KBM-7 (cell line): ENCODE measurements around the gene PRKCZ.

ENCODE experiments used
- DNase-seq: peaks from one replicate; pipeline ENCODE4 v3.0.0-alpha.2; 2015
- in situ Hi-C: fragments of 300-500 bp; cut with MboI; formaldehyde crosslinking; loops from 2 replicates; pipeline ENCODE4 v1.14.3; 2020; ENCODE audit warnings: low sequenced_read_pairs, low pct_unique_long_range_greater_than_20kb, mixed read lengths

The PRKCZ gene

GRCh38 chr1:2215909-2216766 lies 165.9 kb downstream of the PRKCZ start:
- DNase-seq, result no peak
- in situ Hi-C loops, result no loop called here

GRCh38 chr1:2216767-2217058 lies 166.5 kb downstream of the PRKCZ start:
- no peak for DNase-seq
- in situ Hi-C loops, result no loop called here

- in situ Hi-C loops, result no loop called here
- DNase-seq, result no peak
Measured at GRCh38 chr1:2221271-2221670, 171.1 kb downstream of the PRKCZ start.

- no peak for DNase-seq
- in situ Hi-C loops, result no loop called here
Measured at GRCh38 chr1:2224170-2224584, 174.0 kb downstream of the PRKCZ start.

- no peak for DNase-seq
- in situ Hi-C loops, result no loop called here
Measured at GRCh38 chr1:2224631-2225428, 174.6 kb downstream of the PRKCZ start.

- no peak for DNase-seq
- in situ Hi-C loops, result no loop called here
Measured at GRCh38 chr1:2226525-2227345, 176.5 kb downstream of the PRKCZ start.

GRCh38 chr1:2227346-2228156 lies 177.3 kb downstream of the PRKCZ start:
- peak; percentile 97 for DNase-seq
- in situ Hi-C loops, result no loop called here

GRCh38 chr1:2228157-2228594 lies 178.0 kb downstream of the PRKCZ start, which contains the start of gene SKI:
TSS of gene SKI (plus strand) at chr1:2228319. CDS start at chr1:2228767, 448 bp downstream.
- in situ Hi-C loops, result no loop called here
- no peak for DNase-seq

GRCh38 chr1:2228694-2229036 lies 178.5 kb downstream of the PRKCZ start:
- DNase-seq, result no peak
- in situ Hi-C loops, result no loop called here

GRCh38 chr1:2229037-2229864 lies 179.0 kb downstream of the PRKCZ start:
- in situ Hi-C loops, result no loop called here
- DNase-seq, result peak; percentile 59

GRCh38 chr1:2229911-2230731 lies 179.9 kb downstream of the PRKCZ start:
- in situ Hi-C loops, result no loop called here
- peak; percentile 25 for DNase-seq

- DNase-seq, result peak; percentile 21
Measured at GRCh38 chr1:2230781-2231531, 180.7 kb downstream of the PRKCZ start.

GRCh38 chr1:2231532-2232254 lies 181.5 kb downstream of the PRKCZ start:
- peak; percentile 52 for DNase-seq

More at GRCh38 chr1:2230781-2231531, 180.7 kb downstream of the PRKCZ start:
- in situ Hi-C loops, result no loop called here

GRCh38 chr1:2232255-2232915 lies 182.2 kb downstream of the PRKCZ start:
- in situ Hi-C loops, result no loop called here
- no peak for DNase-seq

More at GRCh38 chr1:2231532-2232254, 181.5 kb downstream of the PRKCZ start:
- in situ Hi-C loops, result no loop called here

- DNase-seq, result no peak
- in situ Hi-C loops, result no loop called here
Measured at GRCh38 chr1:2232916-2233438, 182.8 kb downstream of the PRKCZ start.
